ENCODE results near the gene TMEM184A. TPM values are rescaled to one million over a fixed set of nuclear protein-coding genes. Genes with fewer than 3 reads are reported as not detected.
"Not testable (repeated sequence)": the region's sequence is repeated elsewhere in the genome, so short reads cannot be mapped to it uniquely, and the experiment has no call there.

The TMEM184A gene
- total RNA-seq, 2 donors from 2014 or later = 0.28 TPM; not detected in 1

- Histone ChIP-seq H3K36me3 (no peaks in the 10 kb centered on the region), H3K9me3 (peaks cover 5 to 12% of the 10 kb centered on the region in 2 donors), H3K4me3 (no peak overlapping the region), H3K4me1 (no peaks in the 10 kb centered on the region), H3K27ac (no peak overlapping the region), H3K27me3 (no peaks in the 10 kb centered on the region)
- no peak for TF ChIP-seq CTCF (IDR thresholded peaks at IDR 0.05)
- DNase-seq (ENCODE audit: low spot score) = no peak
These were observed 31.7 kb upstream of the TMEM184A start for GRCh38 chr7:1587738-1588137.

GRCh38 chr7:1586827-1587705, 31.1 kb upstream of the TMEM184A start:
- no peak for DNase-seq (ENCODE audit: low spot score)
- no peak for TF ChIP-seq CTCF (IDR thresholded peaks at IDR 0.05)
- no peak overlapping the region for H3K27ac ChIP-seq
- H3K4me1 ChIP-seq = no peaks in the 10 kb centered on the region
- H3K4me3 ChIP-seq = no peak overlapping the region
- H3K36me3 ChIP-seq = no peaks in the 10 kb centered on the region
- H3K9me3 ChIP-seq = peaks cover 5 to 12% of the 10 kb centered on the region in 2 donors
- no peaks in the 10 kb centered on the region for H3K27me3 ChIP-seq

DNA sequence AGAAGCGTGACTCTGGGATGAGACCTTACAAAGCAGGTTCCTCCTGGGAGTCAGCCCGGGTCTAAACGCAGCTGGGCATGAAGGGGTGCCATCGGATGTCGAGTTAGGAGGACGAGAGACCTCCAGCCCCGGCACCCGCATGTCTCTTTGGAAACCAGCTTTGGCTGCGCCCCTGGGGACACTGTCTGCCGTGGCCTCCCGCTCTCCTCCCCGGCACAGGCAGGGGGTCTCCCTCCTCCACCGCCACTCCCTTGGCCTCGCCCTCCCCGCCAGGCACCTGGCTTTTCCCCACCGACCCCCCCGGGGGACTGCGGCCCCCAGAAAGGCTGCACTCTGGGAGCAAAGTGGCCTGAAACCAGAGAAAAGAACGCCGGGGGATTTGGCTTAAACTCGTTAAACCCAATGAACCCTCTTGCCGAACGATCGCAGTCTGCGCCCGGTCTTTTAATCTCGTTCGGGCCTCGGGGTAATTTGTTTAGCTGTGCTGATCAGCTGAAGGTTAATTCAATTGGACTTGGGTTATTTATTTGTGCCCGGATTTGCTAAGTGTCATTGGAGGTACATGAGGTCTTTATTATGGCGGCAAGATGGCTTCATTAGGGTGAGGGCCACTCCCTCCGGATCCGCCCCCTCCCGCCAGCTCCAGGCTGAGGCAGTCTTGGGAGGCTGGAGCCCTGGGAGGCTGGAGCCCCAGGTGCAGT, 30.3 kb upstream of the TMEM184A start:
- TF ChIP-seq CTCF (IDR thresholded peaks at IDR 0.05) = no peak
- Histone ChIP-seq H3K4me3 (no peak overlapping the region), H3K27ac (no peak overlapping the region), H3K27me3 (no peaks in the 10 kb centered on the region), H3K9me3 (peaks cover 5 to 12% of the 10 kb centered on the region in 2 donors), H3K4me1 (no peaks in the 10 kb centered on the region), H3K36me3 (no peaks in the 10 kb centered on the region)
- DNase-seq (ENCODE audit: low spot score) = no peak

- Histone ChIP-seq H3K4me1 (no peaks in the 10 kb centered on the region), H3K27ac (no peak overlapping the region), H3K27me3 (no peaks in the 10 kb centered on the region), H3K9me3 (peaks cover 5 to 12% of the 10 kb centered on the region in 2 donors), H3K36me3 (no peaks in the 10 kb centered on the region), H3K4me3 (no peak overlapping the region)
- no peak for TF ChIP-seq CTCF (IDR thresholded peaks at IDR 0.05)
- DNase-seq (ENCODE audit: low spot score) = no peak
These were observed 29.4 kb upstream of the TMEM184A start for GRCh38 chr7:1585142-1585981.

GRCh38 chr7:1584700-1585099, 28.7 kb upstream of the TMEM184A start:
- no peak for TF ChIP-seq CTCF (IDR thresholded peaks at IDR 0.05)
- Histone ChIP-seq H3K27me3 (no peaks in the 10 kb centered on the region), H3K4me3 (no peak overlapping the region), H3K9me3 (peaks cover 5 to 11% of the 10 kb centered on the region in 2 donors), H3K36me3 (no peaks in the 10 kb centered on the region), H3K4me1 (peaks cover 0 to under 1% of the 10 kb centered on the region in 2 donors), H3K27ac (no peak overlapping the region)
- DNase-seq (ENCODE audit: low spot score) = no peak

DNA sequence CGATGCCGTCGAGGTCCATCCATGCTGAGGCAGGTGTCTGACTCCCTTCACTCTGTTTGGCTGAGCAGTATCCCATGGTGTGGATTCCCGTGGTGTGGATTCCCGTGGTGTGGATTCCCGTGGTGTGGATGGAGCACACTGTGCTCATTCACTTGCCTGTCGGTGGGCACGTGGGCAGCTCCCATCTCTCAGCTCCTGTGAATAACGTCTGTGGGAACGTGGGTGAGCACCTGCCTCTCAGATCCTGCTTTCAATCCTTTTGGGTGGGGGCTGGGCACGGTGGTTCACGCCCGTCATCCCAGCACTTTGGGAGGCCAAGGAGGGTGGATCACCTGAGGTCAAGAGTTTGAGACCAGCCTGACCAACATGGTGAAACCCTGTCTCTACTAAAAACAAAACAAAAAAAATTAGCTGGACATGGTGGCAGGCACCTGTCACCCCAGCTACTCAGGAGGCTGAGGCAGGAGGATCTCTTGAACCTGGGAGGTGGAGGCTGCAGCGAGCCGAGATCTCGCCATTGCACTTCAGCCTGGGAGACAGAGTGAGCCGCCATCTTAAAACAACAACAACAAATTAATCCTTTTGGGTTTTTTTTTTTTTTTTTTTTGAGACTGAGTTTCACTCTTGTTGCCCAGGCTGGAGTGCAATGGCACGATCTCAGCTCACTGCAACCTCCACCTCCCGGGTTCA, 27.4 kb upstream of the TMEM184A start:
- not testable (repeated sequence) for H3K9me3 ChIP-seq; H3K36me3 ChIP-seq; H3K4me1 ChIP-seq; DNase-seq (ENCODE audit: low spot score); H3K27me3 ChIP-seq; H3K4me3 ChIP-seq; H3K27ac ChIP-seq
